GM19099 (cell line): ENCODE data around the gene ATP5ME.

Source experiments
- POLR2A ChIP-seq: IDR thresholded peaks from 3 replicates; pipeline ENCODE4 v1.6.1; 2011; ENCODE audit warnings: low read depth; ENCODE audit not compliant: insufficient read length; ENCODE audit errors: extremely low read depth

ATP5ME gene

GRCh38 chr4:629636-629914 is 44.5 kb downstream of the ATP5ME start:
- TF ChIP-seq POLR2A: no peak

GRCh38 chr4:628821-629635 is 45.0 kb downstream of the ATP5ME start:
- no peak for TF ChIP-seq POLR2A

GRCh38 chr4:628311-628741 is 45.8 kb downstream of the ATP5ME start:
- no peak for TF ChIP-seq POLR2A

- TF ChIP-seq POLR2A: no peak
Measured at GRCh38 chr4:627347-628125, 46.5 kb downstream of the ATP5ME start.

GRCh38 chr4:626201-627091 is 47.6 kb downstream of the ATP5ME start:
- no peak for TF ChIP-seq POLR2A

GRCh38 chr4:625631-626161 is 48.4 kb downstream of the ATP5ME start:
- no peak for TF ChIP-seq POLR2A

GRCh38 chr4:624705-625590 is 49.1 kb downstream of the ATP5ME start, which contains the start of gene PDE6B:
PDE6B (plus strand) TSS chr4:625573; CDS start chr4:625627, 54 bp downstream.
- TF ChIP-seq POLR2A: no peak

GRCh38 chr4:623914-624566 is 50.0 kb downstream of the ATP5ME start:
- TF ChIP-seq POLR2A: no peak

- no peak for TF ChIP-seq POLR2A
Measured at GRCh38 chr4:622996-623913, 50.8 kb downstream of the ATP5ME start.
